Lower lobe of right lung (tissue), 2 donors: ENCODE results near the gene MB21D2. TPM values are rescaled to one million over a fixed set of nuclear protein-coding genes. Genes with fewer than 3 reads are reported as not detected.

Source experiments
- ATAC-seq, 2 donors: fragments of 200-7000 bp; cut with Tn5 transposase; one replicate each; pipeline ENCODE4 v1.9.1; 2020 to 2022; ENCODE audit warnings: mild to moderate bottlenecking in 2 of 2, moderate library complexity in 2 of 2
- DNase-seq: peaks from one replicate; pipeline ENCODE4 v3.0.0-alpha.2; 2020
- H3K27ac ChIP-seq: fragments of 200-600 bp; one replicate; pipeline ENCODE4 v1.8.0; 2022
- H3K27me3 ChIP-seq: fragments of 200-600 bp; one replicate; pipeline ENCODE4 v1.8.0; 2022; ENCODE audit warnings: low read depth
- H3K36me3 ChIP-seq: fragments of 200-600 bp; one replicate; pipeline ENCODE4 v1.8.0; 2022; ENCODE audit warnings: mild to moderate bottlenecking
- H3K4me1 ChIP-seq: fragments of 200-600 bp; one replicate; pipeline ENCODE4 v1.8.0; 2022
- H3K4me3 ChIP-seq: fragments of 200-600 bp; one replicate; pipeline ENCODE4 v1.8.0; 2022; ENCODE audit warnings: mild to moderate bottlenecking
- H3K9me3 ChIP-seq: fragments of 200-600 bp; one replicate; pipeline ENCODE4 v1.8.0; 2022
- CTCF ChIP-seq: fragments of 200-600 bp; IDR thresholded peaks from one replicate; pipeline ENCODE4 v1.8.0; 2022; ENCODE audit warnings: antibody characterized with exemption, mild to moderate bottlenecking
- intact Hi-C: fragments of 100-400 bp; cut with DNase I; formaldehyde crosslinking; loops from one replicate; pipeline ENCODE4 v1.11.0; 2022
- total RNA-seq: library from RNA; stranded (reverse); fragmentation: NEBNext Ultra II Directional; extraction: Animal tissue kit (Norgen Biotek cat#: 25700); gene quantifications from one replicate; pipeline ENCODE4 v1.2.1, GENCODE V29; 2021
- donor health status: DM: no; HTN: yes; CAD: no; lungs with severe emphysema.

The MB21D2 gene
- total RNA-seq, 1 donor from 2014 or later: 5.0 TPM

- no peak for ATAC-seq
- H3K36me3 ChIP-seq: no peaks in the 10 kb centered on the region
- no peak for TF ChIP-seq CTCF
- DNase-seq: no peak
- peaks cover 28% of the 10 kb centered on the region for H3K4me1 ChIP-seq
- H3K4me3 ChIP-seq: no peak overlapping the region
- H3K9me3 ChIP-seq: no peaks in the 10 kb centered on the region
- no peaks in the 10 kb centered on the region for H3K27me3 ChIP-seq
- H3K27ac ChIP-seq: no peak overlapping the region
- intact Hi-C loops: no loop called here
Measured at GRCh38 chr3:192848371-192849233, 69.1 kb downstream of the MB21D2 start.

DNA sequence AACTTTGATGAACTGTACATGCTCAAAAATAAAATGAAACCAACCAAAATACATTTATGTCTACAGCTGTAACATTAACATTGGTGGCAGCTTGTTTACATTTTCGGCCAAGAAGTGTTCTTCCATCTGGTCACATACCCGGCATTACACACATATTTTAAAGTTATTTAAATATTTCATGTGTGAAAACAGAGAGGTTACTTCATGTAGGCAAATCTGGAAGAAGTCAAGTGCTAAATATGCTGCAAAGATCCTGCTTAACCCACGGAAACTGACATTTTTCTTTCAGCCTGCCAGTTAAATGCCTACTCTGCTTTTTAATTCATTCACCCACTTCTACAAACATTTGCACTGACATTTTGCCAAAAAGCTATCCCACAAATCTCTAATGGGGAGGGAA, 69.7 kb downstream of the MB21D2 start:
- intact Hi-C loops: no loop called here
- no peaks in the 10 kb centered on the region for H3K27me3 ChIP-seq
- peaks cover 28% of the 10 kb centered on the region for H3K4me1 ChIP-seq
- no peaks in the 10 kb centered on the region for H3K36me3 ChIP-seq
- no peak for DNase-seq
- no peaks in the 10 kb centered on the region for H3K9me3 ChIP-seq
- no peak overlapping the region for H3K27ac ChIP-seq
- no peak overlapping the region for H3K4me3 ChIP-seq
- ATAC-seq: no peak
- TF ChIP-seq CTCF: no peak

DNA sequence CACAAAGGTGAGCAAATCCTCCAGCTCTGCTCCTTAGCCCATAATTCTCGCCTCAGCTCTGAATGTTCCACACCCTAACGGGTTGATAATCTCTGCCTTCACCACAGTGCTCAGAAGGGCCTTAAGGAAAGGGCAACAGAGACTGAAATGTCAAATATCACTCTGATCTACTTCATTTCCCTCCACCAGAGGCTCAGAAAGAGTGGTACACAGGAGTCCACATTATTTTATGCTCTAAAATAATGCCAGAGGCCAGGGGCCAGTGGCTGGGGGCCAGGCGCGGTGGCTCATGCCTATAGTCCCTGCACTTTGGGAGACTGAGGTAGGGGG, 72.2 kb downstream of the MB21D2 start:
- H3K27me3 ChIP-seq: no peaks in the 10 kb centered on the region
- no peak for TF ChIP-seq CTCF
- no peak overlapping the region for H3K4me3 ChIP-seq
- H3K4me1 ChIP-seq: peaks cover 10% of the 10 kb centered on the region
- no peaks in the 10 kb centered on the region for H3K9me3 ChIP-seq
- intact Hi-C loops: no loop called here
- DNase-seq (no peak), ATAC-seq (no peak)
- H3K27ac ChIP-seq: no peak overlapping the region
- H3K36me3 ChIP-seq: no peaks in the 10 kb centered on the region

GRCh38 chr3:192844836-192845525, 72.7 kb downstream of the MB21D2 start:
- Histone ChIP-seq H3K27ac (no peak overlapping the region), H3K36me3 (no peaks in the 10 kb centered on the region), H3K4me1 (peaks cover 6% of the 10 kb centered on the region), H3K4me3 (no peak overlapping the region), H3K9me3 (no peaks in the 10 kb centered on the region), H3K27me3 (no peaks in the 10 kb centered on the region)
- no peak for TF ChIP-seq CTCF
- intact Hi-C loops: no loop called here
- DNase-seq (no peak), ATAC-seq (no peak)

DNA sequence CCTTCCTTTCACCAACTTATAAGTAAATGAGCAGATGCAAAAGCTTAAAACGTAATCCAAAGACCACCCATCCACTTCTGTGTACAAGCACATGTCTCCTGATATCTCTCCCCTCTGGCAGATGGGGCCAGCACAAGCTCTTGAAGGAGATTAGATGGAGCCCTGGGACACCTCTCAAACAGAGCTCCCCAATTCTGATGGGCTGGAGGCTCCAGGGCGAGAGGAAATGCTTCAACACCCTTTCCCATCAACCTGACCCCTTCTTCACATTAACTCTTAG, 73.2 kb downstream of the MB21D2 start:
- Histone ChIP-seq H3K9me3 (no peaks in the 10 kb centered on the region), H3K27ac (no peak overlapping the region), H3K4me3 (no peak overlapping the region), H3K36me3 (no peaks in the 10 kb centered on the region), H3K4me1 (peaks cover 6% of the 10 kb centered on the region), H3K27me3 (no peaks in the 10 kb centered on the region)
- intact Hi-C loops: no loop called here
- ATAC-seq (no peak), DNase-seq (no peak)
- TF ChIP-seq CTCF: no peak
